GM18867 (cell line): ENCODE measurements around the gene SERPINC1.
"Not testable (repeated sequence)": the region's sequence is repeated elsewhere in the genome, so short reads cannot be mapped to it uniquely, and the experiment has no call there.

Experiments
- ATAC-seq: cut with Tn5 transposase; IDR thresholded peaks from one replicate; pipeline ENCODE4 v1.9.1; 2021; ENCODE audit warnings: mild to moderate bottlenecking, moderate library complexity; ENCODE audit not compliant: unreplicated experiment

SERPINC1 gene

GRCh38 chr1:173917149-173917548, at the start of gene SERPINC1:
Gene SERPINC1, minus strand, starts transcription at chr1:173917327. Its CDS starts 68 bp downstream, at chr1:173917259.
- no peak for ATAC-seq

- ATAC-seq = not testable (repeated sequence)
Observed at GRCh38 chr1:173965896-173966295, 48.8 kb upstream of the SERPINC1 start.

GRCh38 chr1:173963477-173963876, 46.4 kb upstream of the SERPINC1 start:
- ATAC-seq = no peak

- ATAC-seq = no peak
Observed at GRCh38 chr1:173960625-173961024, 43.5 kb upstream of the SERPINC1 start.

GRCh38 chr1:173954179-173954578, 37.1 kb upstream of the SERPINC1 start:
- no peak for ATAC-seq

- ATAC-seq = no peak
Observed at GRCh38 chr1:173948594-173948993, 31.5 kb upstream of the SERPINC1 start.

- no peak for ATAC-seq
Observed at GRCh38 chr1:173946380-173946921, 29.3 kb upstream of the SERPINC1 start.

GRCh38 chr1:173937062-173937461, 19.9 kb upstream of the SERPINC1 start:
- no peak for ATAC-seq

GRCh38 chr1:173934440-173934839, 17.3 kb upstream of the SERPINC1 start:
- no peak for ATAC-seq

GRCh38 chr1:173930541-173930940, 13.4 kb upstream of the SERPINC1 start:
- not testable (repeated sequence) for ATAC-seq

GRCh38 chr1:173925306-173926242, 8.4 kb upstream of the SERPINC1 start:
- ATAC-seq = no peak

GRCh38 chr1:173920861-173921260, 3.7 kb upstream of the SERPINC1 start:
- ATAC-seq = no peak

- no peak for ATAC-seq
Observed at GRCh38 chr1:173917635-173918493, 737 bp upstream of the SERPINC1 start.

GRCh38 chr1:173916667-173917066, 460 bp downstream of the SERPINC1 start:
- no peak for ATAC-seq

GRCh38 chr1:173915596-173915995, 1.5 kb downstream of the SERPINC1 start:
- no peak for ATAC-seq

GRCh38 chr1:173914366-173914871, 2.7 kb downstream of the SERPINC1 start:
- no peak for ATAC-seq

GRCh38 chr1:173913111-173913510, 4.0 kb downstream of the SERPINC1 start:
- no peak for ATAC-seq

GRCh38 chr1:173903827-173904531, 13.1 kb downstream of the SERPINC1 start:
- no peak for ATAC-seq

- ATAC-seq = no peak
Observed at GRCh38 chr1:173900992-173901391, 16.1 kb downstream of the SERPINC1 start.

GRCh38 chr1:173900427-173900826, 16.7 kb downstream of the SERPINC1 start:
- no peak for ATAC-seq
